Esophagus (tissue), 2 donors: ENCODE data around the gene TMED7. TPM values are rescaled to one million over a fixed set of nuclear protein-coding genes. Genes with fewer than 3 reads are reported as not detected.
A peak's percentile ranks its signal among the peaks of the same experiment; 100 is the strongest.

ENCODE experiments used
- H3K27ac ChIP-seq, 2 donors: one replicate each; pipeline ENCODE4 v1.5.1; 2013; ENCODE audit warnings: low read depth in 2 of 2, mild to moderate bottlenecking in 2 of 2, inconsistent platforms in 1 of 2, low read length in 1 of 2, moderate library complexity in 1 of 2
- H3K27me3 ChIP-seq, 2 donors: one replicate each; pipeline ENCODE4 v1.6.1; 2013; ENCODE audit warnings: low read length in 2 of 2, control low read depth in 1 of 2, mild to moderate bottlenecking in 1 of 2; ENCODE audit not compliant: insufficient read depth in 2 of 2, control insufficient read depth in 1 of 2
- H3K36me3 ChIP-seq, 2 donors: one replicate each; pipeline ENCODE4 v1.6.1; 2013; ENCODE audit warnings: low read length in 1 of 2; ENCODE audit not compliant: control insufficient read depth in 2 of 2, insufficient read depth in 2 of 2
- H3K4me1 ChIP-seq, 2 donors: one replicate each; pipeline ENCODE4 v1.6.1; 2013; ENCODE audit warnings: low read length in 1 of 2; ENCODE audit not compliant: control insufficient read depth in 2 of 2, insufficient read depth in 2 of 2
- H3K4me3 ChIP-seq, 2 donors: one replicate each; pipeline ENCODE4 v1.5.1; 2013; ENCODE audit warnings: low read length in 2 of 2, mild to moderate bottlenecking in 2 of 2, low read depth in 1 of 2, moderate library complexity in 1 of 2
- H3K9me3 ChIP-seq, 2 donors: one replicate each; pipeline ENCODE4 v1.6.1; 2013; ENCODE audit warnings: mild to moderate bottlenecking in 2 of 2, low read depth in 1 of 2, low read length in 1 of 2, moderate library complexity in 1 of 2; ENCODE audit not compliant: control insufficient read depth in 2 of 2, insufficient read depth in 1 of 2
- WGBS, 2 donors: extraction: QIAGEN DNeasy Blood & Tissue Kit; methylation state at CpG; one replicate each; pipeline ENCODE4 v1.1.7; 2013; 5-methylcytosine and 5-hydroxymethylcytosine counted together
- polyA plus RNA-seq, 2 donors: library from polyadenylated mRNA; stranded (reverse); fragments of 200-250 nt; gene quantifications; one replicate each; pipeline ENCODE4 v1.2.3, GENCODE V29; 2013
- donor health status: healthy with polysubstance abuse.
- donor health status: Bipolar disorder and iron deficiency.

The TMED7 gene
- polyA plus RNA-seq, 2 donors, result 11.7 to 20.6 TPM

DNA sequence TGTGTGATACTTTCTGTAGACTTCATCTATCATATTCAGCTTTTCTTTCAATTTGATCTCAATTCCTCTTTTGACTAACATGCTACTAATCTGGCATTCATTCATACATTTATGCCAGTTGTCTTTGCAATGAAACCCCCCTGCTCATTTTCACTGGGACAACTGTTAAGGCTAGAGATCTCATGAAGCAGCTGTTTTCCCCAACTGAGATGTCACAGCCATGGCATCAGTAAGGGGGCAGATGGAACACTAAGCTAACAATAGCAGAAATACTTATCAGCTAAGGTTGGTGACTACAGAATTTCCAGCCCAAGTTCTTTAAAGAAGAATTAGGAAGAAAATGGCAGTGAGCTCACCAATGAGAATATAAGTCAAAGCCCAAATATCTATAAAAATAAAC, 9.4 kb downstream of the TMED7 start:
- Histone ChIP-seq H3K9me3 (no peaks in the 10 kb centered on the region), H3K4me1 (no peaks in the 10 kb centered on the region), H3K36me3 (no peaks in the 10 kb centered on the region), H3K4me3 (no peak overlapping the region), H3K27me3 (no peaks in the 10 kb centered on the region), H3K27ac (no peak overlapping the region)

- H3K9me3 ChIP-seq, result no peaks in the 10 kb centered on the region
- no peaks in the 10 kb centered on the region for H3K27me3 ChIP-seq
- no peaks in the 10 kb centered on the region for H3K4me1 ChIP-seq
- no peak overlapping the region for H3K4me3 ChIP-seq
- WGBS, 2 donors, result 95 to 97% methylated on average over 5 of the region's 5 CpGs
- H3K27ac ChIP-seq, result no peak overlapping the region
- H3K36me3 ChIP-seq, result no peaks in the 10 kb centered on the region
Measured at GRCh38 chr5:115611873-115612272, 14.0 kb downstream of the TMED7 start.

DNA sequence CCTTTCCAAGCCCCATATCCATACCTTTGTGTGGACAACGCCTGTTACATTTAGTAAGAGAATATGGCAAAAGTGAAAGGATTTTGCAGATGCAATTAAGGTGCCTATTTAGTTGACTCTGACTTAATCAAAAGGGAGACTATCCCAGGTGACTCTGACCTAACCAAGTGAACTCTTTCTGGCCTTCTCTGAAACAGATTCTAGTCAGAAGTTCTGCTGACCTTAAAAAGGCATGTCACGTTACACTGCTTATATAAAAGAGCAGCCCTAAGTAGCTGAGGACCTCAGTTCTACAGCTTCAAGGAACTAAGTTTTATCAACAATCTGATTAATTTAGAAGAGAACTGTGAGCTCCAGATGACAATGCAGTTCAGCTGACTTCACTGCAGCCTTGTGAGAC, 17.9 kb downstream of the TMED7 start:
- H3K27ac ChIP-seq, result no peak overlapping the region
- H3K9me3 ChIP-seq, result no peaks in the 10 kb centered on the region
- WGBS, 2 donors, result 80 to 87% methylated on average over 2 of the region's 2 CpGs
- no peaks in the 10 kb centered on the region for H3K36me3 ChIP-seq
- H3K4me1 ChIP-seq, result no peaks in the 10 kb centered on the region
- H3K4me3 ChIP-seq, result no peak overlapping the region
- H3K27me3 ChIP-seq, result no peaks in the 10 kb centered on the region

DNA sequence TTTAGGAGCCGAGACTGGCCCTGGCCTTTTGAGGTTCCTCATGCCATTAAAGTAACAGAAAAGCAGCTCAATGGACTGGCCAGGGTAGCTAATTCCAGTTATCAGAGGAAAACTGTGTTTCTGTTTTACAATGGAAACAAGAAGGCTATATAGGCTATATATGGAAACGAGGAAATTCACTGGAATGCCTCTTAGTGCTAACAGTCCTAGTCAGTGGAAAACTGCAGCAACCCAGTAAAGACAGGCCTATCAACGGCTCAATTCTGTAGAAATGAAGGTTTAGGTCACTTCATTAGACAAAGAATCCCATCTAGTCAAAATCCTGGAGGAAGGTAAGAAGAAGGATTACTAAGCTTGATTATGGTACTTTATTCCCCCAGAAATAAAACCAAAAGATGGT, 20.4 kb downstream of the TMED7 start:
- no peak overlapping the region for H3K27ac ChIP-seq
- H3K4me3 ChIP-seq, result no peak overlapping the region
- WGBS, 2 donors, result 87 to 93% methylated on average over 3 of the region's 3 CpGs
- no peaks in the 10 kb centered on the region for H3K36me3 ChIP-seq
- no peaks in the 10 kb centered on the region for H3K4me1 ChIP-seq
- no peaks in the 10 kb centered on the region for H3K9me3 ChIP-seq
- H3K27me3 ChIP-seq, result no peaks in the 10 kb centered on the region

DNA sequence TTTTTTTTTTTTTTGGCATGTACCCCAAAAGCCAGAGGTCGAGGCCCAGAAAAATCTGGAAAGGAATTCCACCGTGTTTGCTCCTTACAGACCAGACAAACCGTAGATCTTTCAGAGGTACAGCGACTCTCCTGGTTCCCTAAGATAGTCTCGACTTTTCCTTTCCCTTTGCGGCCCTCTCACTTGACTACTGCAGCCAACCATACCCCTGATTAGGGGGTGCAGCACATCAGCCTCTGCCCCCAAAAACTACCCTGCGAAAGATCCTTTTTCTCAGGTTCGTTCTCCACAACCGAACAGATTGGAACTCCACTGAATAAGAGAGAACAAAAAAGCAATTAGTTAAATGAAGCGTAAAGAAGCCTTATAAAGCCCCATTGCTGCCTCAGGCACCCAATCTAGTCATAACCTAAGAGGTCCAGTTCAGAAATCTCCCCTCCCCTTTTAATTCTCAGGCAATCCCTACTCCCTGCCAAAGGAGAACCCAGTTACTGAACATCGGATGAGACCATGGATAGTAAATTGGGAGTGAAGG, 23.2 kb downstream of the TMED7 start:
- Histone ChIP-seq H3K27me3 (no peaks in the 10 kb centered on the region), H3K4me3 (peak overlapping the region in 1 of 2 donors; percentile 63), H3K4me1 (no peaks in the 10 kb centered on the region), H3K27ac (peak overlapping the region; percentile 56 to 68), H3K36me3 (no peaks in the 10 kb centered on the region), H3K9me3 (no peaks in the 10 kb centered on the region)
- WGBS, 2 donors, result 33 to 39% methylated on average over 11 of the region's 11 CpGs

- H3K36me3 ChIP-seq, result no peaks in the 10 kb centered on the region
- 0 to 1% methylated on average over 53 to 71 of the region's 71 CpGs for WGBS, 2 donors
- no peaks in the 10 kb centered on the region for H3K4me1 ChIP-seq
Measured at GRCh38 chr5:115601701-115602590, 23.9 kb downstream of the TMED7 start, which contains the start of gene TICAM2. TICAM2 (minus strand) TSS chr5:115602479; CDS start chr5:115581256, 21,223 bp downstream.

GRCh38 chr5:115600766-115601165, 25.1 kb downstream of the TMED7 start:
- Histone ChIP-seq H3K27ac (no peak overlapping the region), H3K36me3 (no peaks in the 10 kb centered on the region), H3K4me3 (no peak overlapping the region), H3K4me1 (no peaks in the 10 kb centered on the region), H3K9me3 (no peaks in the 10 kb centered on the region), H3K27me3 (no peaks in the 10 kb centered on the region)
- WGBS, 2 donors, result 78 to 82% methylated on average over 3 of the region's 3 CpGs

More at GRCh38 chr5:115601701-115602590, 23.9 kb downstream of the TMED7 start, which contains the start of gene TICAM2:
- Histone ChIP-seq H3K27ac (peak within 1 kb of the TSS; percentile 68 to 88), H3K4me3 (peak within 1 kb of the TSS; percentile 63 to 98), H3K27me3 (no peaks in the 10 kb centered on the region), H3K9me3 (no peaks in the 10 kb centered on the region)

DNA sequence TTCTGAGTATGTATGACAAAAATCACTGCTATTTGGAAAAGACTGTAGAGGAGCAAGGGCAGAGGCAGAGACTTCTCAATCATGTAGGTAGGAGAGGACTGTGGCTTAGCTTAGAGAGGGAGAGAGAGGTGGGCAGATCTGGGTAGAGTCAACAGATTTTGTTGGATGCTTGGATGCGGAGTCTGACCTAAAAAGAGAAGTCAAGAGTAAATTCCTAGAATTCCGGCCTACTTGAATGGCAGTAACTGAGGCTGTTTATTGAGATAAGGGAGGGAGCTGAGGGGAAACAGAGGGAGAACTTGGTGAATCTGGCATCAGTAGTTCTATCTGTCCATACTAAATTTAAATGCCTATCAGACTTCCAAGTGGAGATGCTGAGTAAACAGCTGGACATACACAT, 25.9 kb downstream of the TMED7 start:
- no peaks in the 10 kb centered on the region for H3K27me3 ChIP-seq
- H3K4me3 ChIP-seq, result no peak overlapping the region
- no peak overlapping the region for H3K27ac ChIP-seq
- H3K9me3 ChIP-seq, result no peaks in the 10 kb centered on the region
- WGBS, 2 donors, result 76 to 78% methylated on average over 2 of the region's 2 CpGs
- H3K36me3 ChIP-seq, result no peaks in the 10 kb centered on the region
- no peaks in the 10 kb centered on the region for H3K4me1 ChIP-seq

GRCh38 chr5:115599502-115599901, 26.3 kb downstream of the TMED7 start:
- H3K36me3 ChIP-seq, result no peaks in the 10 kb centered on the region
- no peaks in the 10 kb centered on the region for H3K27me3 ChIP-seq
- H3K4me1 ChIP-seq, result no peaks in the 10 kb centered on the region
- 63 to 77% methylated on average over 1 of the region's 1 CpG for WGBS, 2 donors
- no peaks in the 10 kb centered on the region for H3K9me3 ChIP-seq
- H3K4me3 ChIP-seq, result no peak overlapping the region
- no peak overlapping the region for H3K27ac ChIP-seq
